ENCODE results near the gene TCEAL4.
A peak's percentile ranks its signal among the peaks of the same experiment; 100 is the strongest.

The TCEAL4 gene

DNA sequence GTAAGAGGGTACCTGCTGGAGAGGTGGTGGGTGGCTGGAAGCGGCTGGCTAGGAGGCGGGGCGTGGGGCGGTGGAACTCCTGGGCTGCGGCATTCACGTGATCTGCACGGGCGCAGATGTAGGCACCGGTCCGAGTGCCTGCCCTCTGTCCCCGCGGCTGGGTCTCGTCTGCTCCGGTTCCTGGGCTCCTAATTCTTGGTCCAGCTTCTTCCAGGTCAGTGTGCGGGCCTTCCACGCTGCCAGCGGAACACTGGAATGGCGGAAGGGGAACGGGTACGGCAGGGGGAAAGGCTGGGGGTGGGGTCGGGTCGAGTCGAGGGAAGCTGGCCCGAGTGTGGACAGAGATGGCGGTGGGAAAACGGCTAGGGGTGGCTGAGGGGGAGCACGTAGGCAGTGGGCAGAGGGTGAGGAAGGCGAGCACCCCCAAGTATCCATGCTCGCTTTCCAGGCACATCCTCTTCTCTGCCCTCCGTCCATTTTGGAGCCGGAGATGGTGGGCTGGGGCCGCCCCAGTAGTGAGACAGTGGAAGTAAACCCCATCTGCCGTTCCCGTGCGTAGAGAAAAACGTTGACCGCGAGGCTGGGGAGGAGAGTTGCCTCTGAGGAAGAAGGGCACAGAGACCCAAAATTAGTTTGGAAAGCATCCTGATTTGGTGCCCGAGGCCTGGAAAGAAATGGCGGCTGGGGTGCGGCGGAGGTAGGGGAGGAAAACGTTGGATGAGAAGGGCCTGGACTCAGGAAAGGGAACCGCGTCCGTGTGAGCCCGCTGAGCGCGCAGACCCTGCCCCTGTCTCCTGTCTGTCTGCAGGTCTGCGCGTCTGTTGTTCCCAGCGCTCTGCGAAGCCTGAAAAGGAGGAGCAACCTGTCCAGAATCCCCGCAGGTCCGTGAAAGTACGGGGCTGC lies at the start of gene TCEAL4:
Gene TCEAL4 (plus strand): TSS at position 105 of the 903 bp plus-strand sequence. CDS start 1,161 bp downstream, outside the sequence.
- DNase-seq (ENCODE audit: low read depth in 2 of 2), result peak; percentile 18 to 30

DNA sequence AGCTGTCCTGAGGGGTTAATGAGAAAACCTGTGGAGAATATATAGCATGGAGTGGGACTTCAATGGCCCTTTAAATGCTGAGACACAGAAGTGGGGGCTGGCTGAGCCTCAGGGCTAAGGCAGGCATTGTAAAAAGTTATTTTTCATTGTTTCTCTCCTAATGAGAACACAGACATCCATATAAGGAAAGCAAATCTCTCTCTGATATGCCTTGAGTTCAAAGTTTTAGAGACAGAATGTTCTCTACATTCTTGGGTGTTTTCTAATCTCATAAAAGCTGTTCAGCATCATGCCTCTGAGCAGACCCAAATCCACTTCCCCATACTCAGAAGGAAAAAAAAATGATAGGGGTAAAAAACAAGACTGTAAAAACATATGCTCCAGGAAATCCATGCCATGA lies 49.2 kb upstream of the TCEAL4 start:
- no peak for DNase-seq (ENCODE audit: low read depth in 2 of 2)

DNA sequence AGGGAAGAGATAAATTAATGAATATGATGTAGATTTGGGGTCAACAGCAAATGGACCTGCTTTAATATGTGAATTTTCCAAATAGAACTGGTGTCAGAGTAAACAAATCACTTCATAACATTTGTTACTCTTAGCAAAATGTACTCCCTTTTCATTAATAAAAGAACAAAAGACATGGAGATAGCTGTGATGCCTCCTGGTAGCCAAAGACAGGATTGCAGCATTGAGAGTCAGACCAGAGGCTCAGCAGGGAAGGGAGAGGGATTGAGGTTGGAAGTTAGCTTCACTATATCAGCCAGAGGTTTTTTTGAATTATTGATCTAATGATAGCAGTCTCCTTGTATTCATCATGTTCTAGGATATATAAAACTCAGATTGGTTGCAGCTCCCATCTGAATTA lies 48.6 kb upstream of the TCEAL4 start:
- DNase-seq (ENCODE audit: low read depth in 2 of 2), result no peak

DNA sequence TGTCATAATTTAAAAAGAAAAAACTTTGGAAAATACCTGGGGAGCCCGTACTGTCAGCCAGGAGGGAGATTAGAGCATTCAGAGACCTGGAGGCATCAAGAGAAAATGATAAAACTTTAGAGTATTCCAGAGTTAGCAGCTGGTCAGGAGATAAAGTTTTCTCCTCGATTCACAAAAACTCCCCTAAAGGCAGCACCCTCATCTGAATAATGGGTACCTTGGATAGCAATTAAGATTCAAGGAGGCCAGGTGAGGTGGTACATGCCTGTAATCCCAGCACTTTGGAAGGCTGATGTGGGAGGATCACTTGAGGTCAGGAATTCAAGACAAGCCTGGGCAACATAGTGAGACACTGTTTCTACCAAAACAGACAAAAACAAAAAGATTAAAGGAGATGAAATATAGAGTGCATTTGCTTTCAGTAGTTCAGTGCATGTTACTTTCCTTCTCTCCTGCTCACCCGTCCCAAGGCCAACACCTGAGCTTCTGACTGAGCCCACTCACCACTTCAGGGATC lies 47.4 kb upstream of the TCEAL4 start:
- no peak for DNase-seq (ENCODE audit: low read depth in 2 of 2)

DNA sequence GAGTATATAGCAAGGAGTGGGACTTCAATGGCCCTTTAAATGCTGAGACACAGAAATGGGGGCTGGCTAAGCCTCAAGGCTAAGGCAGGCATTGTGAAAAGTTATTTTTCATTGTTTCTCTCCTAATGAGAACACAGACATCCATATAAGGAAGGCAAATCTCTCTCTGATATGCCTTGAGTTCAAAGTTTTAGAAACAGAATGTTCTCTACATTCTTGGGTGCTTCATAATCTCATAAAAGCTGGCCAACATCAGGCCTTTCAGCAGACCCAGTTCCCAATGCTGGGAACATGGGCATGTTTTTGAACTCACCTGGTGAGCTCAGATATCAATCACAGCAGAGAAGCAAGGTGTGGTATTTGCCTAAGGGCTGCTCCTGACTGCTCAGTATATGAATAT lies 46.6 kb upstream of the TCEAL4 start:
- no peak for DNase-seq (ENCODE audit: low read depth in 2 of 2)

DNA sequence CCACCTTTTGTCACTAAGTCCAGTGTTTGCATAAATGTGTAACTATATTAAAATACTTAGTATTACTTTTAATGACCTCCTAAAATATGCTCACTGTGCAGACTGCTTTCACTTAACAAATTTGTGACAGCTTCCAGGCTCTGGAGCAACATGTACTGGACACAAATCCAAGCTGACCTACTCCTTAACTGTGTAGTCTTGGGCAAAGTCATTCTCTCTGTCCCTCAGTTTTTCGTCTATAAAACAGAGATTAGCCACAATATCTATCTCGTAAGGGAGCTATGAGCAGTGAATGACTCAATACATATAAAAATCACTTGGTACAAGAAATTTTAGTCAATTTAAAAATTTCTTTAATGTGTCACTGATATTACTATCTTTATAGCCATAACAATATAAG lies 45.6 kb upstream of the TCEAL4 start:
- no peak for DNase-seq (ENCODE audit: low read depth in 2 of 2)

DNA sequence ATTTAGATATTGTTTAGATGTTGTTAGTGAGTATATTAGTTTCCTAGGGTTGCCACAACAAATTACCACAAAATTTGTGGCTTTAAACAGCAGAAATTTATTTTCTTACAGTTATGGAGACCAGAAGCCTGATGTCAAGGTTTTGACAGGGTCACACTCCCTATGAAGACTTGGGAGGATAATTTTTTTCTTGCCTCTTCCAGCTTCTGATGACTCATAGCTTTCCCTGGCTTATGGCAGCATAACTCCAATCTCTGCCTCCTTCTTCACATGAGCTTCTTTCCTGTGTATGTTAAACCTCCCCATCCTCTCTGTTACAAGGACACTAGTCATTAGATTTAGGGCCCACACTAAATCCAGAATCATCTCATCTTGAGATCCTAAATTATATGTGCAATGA lies 45.2 kb upstream of the TCEAL4 start:
- DNase-seq (ENCODE audit: low read depth in 2 of 2), result no peak

DNA sequence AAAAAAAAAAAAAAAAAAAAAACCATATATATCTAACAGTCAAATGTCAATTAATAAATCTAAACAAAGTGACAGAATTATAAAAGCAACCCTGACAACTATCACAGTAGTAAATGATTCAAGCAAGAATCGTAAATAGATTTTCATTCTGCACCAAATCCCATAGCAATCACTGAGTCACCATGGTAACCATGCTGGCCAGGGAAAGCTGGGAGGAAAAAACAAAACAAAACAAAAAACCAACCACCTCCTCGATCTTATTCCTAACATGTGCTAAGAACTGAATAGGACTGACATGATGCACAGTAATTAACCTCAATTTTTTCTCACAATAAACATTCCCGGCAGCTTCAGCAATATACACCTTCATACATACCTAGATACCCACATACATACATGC lies 35.4 kb upstream of the TCEAL4 start:
- DNase-seq (ENCODE audit: low read depth in 2 of 2), result no peak

DNA sequence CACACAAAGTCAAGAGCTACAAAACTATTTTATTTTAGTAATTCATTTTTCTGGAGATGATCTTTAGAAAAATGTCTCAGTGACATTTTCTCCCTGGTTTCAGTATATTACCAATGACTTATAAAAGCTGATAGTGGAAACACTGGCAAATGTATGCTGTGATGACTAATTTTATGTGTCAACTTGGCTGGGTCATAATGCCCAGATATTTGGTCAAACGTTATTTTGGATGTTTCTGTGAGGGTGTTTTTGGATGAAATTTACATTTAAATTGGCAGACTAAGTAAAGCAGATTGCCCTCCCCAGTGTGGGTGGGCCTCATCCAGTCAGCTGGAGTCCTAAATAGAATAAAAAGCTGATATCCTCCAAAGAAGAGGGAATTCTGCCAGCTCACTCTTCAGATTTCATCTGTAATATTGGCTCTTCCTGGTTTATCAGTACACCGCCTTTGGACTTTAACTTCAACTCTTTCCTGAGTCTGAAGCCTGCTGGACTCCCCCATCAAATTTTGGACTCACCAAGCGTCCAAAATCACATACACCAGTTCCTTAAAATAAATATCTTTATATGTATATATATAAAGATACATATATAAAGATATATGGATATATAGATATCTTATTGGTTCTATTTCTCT lies 34.8 kb upstream of the TCEAL4 start:
- DNase-seq (ENCODE audit: low read depth in 2 of 2), result no peak

DNA sequence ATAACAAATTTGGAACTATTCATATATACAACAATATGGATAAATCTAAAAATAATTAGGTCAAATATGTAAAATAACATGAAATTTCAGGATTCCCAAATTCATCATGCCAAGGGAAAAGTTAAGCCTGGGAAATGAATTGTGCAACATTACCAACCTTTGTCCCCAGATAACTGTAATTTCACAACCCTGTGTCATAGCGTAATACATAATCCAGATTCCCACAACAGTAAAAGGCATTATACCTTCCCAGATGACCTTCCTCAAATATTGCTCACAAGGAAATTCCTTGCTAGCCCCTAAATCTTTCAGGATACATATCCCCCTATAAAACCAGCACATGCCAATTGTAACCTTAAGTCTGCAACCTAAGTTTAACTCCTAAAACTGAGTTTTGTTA lies 33.1 kb upstream of the TCEAL4 start:
- DNase-seq (ENCODE audit: low read depth in 2 of 2), result no peak

DNA sequence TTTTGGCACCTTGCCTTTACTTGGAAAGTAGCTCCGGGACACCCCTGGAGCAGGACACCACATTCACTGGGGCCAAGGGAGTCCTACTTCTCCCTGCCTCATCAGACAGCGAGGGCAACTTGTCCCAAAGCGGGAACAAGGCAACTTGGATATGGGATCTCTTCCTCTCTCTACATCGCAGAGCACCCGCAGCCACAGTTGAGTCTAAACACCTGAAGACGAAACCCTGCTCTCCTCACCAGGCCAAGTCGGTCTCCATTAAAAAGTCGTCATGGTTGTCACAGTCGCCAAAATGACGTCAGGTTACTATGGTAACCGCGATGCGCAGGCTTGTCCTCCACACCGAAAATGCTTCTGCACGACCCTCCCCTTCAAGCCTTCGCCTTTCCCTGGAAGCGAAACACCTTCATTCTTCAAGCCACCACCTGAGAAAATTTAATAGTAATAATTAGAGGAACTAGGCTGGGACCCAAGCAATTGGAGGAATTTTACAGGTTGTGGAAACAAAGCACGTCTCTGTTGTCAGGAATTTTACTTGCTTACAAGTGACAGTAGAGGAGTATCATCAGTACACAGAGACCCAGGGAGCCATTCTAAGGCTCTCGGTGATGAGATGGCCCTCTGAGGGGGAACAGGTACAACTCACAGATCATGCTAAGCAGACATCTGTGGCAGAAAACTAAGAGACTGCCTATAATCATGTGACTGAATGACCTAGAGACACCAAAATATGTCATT lies 30.5 kb upstream of the TCEAL4 start:
- peak; percentile 26 to 37 for DNase-seq (ENCODE audit: low read depth in 2 of 2)

DNA sequence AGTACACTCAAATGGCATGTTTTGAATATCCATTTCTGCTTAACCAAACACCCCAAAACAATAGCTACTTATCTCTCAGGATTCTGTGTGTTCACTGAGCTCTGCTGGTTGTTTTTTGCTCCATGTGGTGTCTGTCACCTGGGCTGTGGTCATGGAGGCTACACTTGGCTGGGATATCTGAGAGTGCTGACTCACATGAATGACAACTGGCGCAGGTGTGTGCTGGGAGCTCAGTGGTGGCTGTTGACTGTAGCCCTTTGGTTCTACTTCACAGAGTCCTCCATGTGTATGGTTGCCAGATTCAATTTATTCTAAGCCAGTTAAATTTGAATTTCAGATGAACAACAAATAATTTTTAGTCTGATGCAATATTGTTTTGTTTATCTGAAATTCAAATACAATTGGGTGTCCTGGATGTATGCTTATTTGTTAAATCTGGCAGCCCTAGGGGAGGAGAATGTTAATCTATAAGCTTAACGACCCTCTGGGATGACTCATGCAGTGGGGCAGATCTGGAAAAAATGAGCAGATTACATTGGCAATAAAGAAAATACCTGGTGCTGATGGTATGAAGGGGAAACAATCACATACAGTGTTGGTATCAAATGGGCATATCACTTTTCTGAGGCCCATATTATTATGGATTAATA lies 28.2 kb upstream of the TCEAL4 start:
- no peak for DNase-seq (ENCODE audit: low read depth in 2 of 2)

DNA sequence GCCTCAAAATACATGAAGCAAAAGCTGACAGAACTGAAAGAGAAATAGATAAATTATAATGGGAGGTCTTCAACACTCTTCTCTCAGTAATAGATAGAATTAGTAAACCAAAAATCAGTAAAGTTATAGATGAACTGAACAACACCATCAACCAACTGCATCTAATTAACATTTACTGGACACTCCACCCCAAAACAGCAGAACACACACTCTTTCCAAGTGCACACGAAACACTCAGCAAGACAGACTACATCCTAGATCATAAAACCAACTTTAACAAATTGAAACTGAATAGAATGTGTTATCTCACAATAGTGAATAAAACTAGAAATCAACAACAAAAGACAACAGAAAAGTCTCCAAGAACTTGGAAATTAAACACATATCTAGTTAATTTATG lies 25.1 kb upstream of the TCEAL4 start:
- no peak for DNase-seq (ENCODE audit: low read depth in 2 of 2)

DNA sequence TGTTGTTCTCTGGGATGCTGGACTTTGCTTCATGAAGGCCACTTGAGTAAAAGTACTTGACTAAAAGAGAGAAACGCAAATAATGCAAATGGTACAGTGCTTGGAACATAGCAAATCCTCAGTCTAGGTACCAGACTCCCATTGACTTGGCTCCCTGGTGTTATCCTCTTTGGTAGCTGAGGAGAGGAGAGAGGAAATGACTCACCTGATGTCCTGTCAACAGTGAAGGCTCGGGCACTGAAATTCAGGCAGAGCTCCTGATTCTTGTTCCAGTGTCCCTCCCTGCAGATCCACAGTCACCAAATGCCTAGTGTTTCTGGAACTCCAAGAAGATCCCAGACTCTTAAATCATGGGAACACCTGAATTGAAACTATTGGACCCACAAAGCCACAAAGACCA lies 22.5 kb upstream of the TCEAL4 start:
- no peak for DNase-seq (ENCODE audit: low read depth in 2 of 2)

DNA sequence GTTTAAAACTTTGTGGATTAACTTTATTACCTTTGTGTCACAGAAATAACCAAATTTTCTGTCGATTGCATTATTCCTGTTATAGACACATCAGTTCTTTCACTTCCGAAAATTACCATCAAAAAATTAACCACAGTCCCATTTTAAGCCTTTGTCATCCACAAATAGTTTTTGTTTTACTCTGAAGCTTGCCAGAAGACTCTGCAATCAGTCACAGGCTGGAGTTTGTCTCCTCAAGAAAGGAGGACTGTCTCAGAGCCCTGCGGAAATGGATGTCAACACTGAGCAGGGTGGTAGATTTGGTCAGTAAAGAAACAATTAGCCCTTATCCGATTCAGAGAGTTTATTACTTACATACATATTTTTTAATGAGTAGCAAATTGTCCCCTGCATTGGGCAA lies 20.1 kb upstream of the TCEAL4 start:
- DNase-seq (ENCODE audit: low read depth in 2 of 2), result no peak

DNA sequence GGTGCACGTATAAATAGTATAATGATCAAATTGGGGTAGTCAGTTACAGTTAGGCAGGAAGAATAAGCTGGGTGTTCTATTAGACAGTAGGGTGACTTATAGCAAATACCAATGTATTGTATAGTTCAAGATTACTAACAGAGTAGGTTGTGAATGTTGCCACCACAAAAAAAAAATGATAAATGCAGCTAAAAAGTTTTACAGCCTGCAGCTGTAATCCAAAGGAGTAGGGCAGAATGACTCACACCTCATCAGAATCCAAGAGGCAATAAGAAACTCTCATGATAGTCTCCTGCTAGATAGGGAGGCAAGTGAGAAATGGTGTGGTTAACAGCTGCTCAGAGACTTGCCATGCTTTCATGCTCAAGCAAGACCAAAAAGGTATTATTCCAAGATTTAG lies 19.6 kb upstream of the TCEAL4 start:
- no peak for DNase-seq (ENCODE audit: low read depth in 2 of 2)

DNA sequence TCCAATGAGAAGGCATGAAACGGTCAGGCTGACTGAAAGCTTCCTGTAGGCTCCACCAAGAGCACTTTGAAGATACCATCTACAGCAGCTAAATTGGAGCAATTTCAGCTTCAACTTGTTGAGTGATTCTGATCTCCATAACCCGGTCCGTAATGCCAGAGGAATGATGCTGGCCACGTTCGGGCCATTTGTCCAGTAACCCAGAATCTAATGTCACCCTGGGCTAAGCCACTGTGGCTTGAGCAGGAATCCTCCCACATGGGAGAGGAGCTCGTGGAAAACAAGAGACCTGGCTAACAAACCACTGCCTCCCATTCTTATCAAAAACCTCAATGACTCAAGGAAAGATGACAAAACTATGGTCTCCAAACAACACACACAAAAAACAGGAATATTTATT lies 14.2 kb upstream of the TCEAL4 start:
- no peak for DNase-seq (ENCODE audit: low read depth in 2 of 2)

DNA sequence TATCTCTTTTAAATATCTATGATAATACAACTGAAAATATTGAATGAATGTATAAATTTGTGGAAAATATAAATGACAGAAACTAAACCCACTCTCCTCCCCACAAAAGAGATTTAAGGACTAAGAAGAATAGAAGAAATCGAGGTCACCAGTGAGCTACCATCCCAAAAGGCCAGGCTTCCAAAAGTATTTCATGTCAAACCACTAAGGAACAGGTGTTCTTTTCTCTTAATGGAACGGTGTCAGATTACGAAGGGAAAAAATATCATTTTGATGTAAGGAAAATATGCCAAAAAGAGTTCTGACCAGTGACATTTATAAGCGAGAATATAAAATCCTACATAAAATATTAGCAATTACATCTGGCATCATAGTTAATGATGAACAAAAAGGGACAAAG lies 13.6 kb upstream of the TCEAL4 start:
- DNase-seq (ENCODE audit: low read depth in 2 of 2), result no peak

DNA sequence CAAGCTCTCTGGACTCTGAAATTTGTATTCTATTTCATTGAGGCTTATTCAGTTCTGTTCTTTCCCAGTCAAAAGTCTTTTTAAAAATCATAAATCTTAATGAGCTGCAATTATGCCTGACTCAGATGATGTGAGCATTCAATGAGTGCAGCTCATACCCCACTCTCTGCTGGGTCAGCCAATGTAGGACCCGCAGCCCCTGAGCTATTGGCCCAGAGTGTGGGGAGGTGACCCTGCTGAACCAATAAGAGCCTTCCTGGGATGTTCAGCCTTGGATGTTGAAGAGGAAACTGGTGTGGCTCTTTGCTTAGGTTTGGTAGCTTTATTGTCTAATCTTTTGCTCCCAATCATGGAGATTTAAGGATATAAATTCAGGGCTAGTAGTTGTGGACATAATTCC lies 12.1 kb upstream of the TCEAL4 start:
- no peak for DNase-seq (ENCODE audit: low read depth in 2 of 2)

DNA sequence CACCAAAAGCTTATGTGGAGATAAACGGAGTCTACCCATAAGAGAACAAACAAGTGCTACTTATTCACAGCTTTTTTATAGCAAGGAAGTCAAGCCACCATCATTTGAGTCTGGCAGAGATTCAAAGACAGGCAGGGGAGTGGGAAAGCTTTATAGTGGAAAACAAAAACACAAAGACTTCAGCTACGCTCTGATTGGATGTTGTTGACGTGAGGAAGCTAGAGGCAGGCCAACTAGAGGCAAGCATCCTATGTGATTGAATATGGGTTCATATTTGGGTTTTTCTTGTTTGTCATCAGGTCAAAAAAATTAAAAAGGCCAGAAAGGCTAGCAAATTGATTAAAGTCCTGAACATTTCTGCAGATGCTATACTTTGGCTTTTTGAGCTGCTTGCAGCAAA lies 719 bp upstream of the TCEAL4 start:
- no peak for DNase-seq (ENCODE audit: low read depth in 2 of 2)

DNA sequence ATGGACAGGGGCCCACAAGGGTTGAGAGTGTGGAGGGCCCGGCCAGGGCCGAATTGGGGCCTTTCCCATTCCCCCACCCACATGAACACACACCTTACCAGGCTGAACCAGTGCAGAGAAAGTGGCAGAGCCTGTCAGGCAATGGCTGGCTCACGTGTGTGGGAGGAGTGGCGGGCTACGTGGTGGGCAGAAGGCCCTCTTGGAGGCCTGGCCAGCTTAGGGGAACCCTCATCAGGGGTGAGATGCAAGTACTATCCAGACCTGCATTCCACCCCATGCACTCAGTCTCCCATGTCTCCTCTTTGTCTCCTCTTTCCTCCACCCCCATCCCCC lies 965 bp downstream of the TCEAL4 start:
- no peak for DNase-seq (ENCODE audit: low read depth in 2 of 2)

DNA sequence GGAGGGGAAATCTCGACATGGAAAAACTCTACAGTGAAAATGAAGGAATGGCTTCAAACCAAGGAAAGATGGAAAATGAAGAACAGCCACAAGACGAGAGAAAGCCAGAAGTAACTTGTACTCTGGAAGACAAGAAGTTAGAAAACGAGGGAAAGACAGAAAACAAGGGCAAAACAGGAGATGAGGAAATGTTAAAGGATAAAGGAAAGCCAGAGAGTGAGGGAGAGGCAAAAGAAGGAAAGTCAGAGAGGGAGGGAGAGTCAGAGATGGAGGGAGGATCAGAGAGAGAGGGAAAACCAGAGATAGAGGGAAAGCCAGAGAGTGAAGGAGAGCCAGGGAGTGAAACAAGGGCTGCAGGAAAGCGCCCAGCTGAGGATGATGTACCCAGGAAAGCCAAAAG lies 1.3 kb downstream of the TCEAL4 start:
- DNase-seq (ENCODE audit: low read depth in 2 of 2), result no peak

Measured in stimulated activated CD4-positive, alpha-beta T cell treated with anti-CD3 and anti-CD28 coated beads, Interleukin-1b, Interleukin-23, amount 100 ng/mL, for 4 hours (primary cell).